Tibial artery (tissue), 4 donors: ENCODE results near the gene ALDH16A1.

ENCODE experiments used
- DNase-seq, 2 donors: peaks; one replicate each; pipeline ENCODE4 v3.0.0-alpha.2; 2019
- H3K27ac ChIP-seq, 2 donors: fragments of 200-600 bp; sonication (generic) in 1 of 2; 1 replicate in 1 of 2; 2 replicates in 1 of 2; pipeline ENCODE4 v1.5.1; 2018 to 2019; ENCODE audit warnings: mild to moderate bottlenecking in 1 of 2
- H3K27me3 ChIP-seq, 2 donors: fragments of 200-600 bp; sonication (generic) in 1 of 2; one replicate each; pipeline versions ENCODE4 v1.5.1 to v1.6.0; 2016 to 2019
- H3K36me3 ChIP-seq, 3 donors: fragments of 200-600 bp; sonication (generic) in 2 of 3; one replicate each; pipeline ENCODE4 v1.5.1; 2016 to 2019; ENCODE audit warnings: mild to moderate bottlenecking in 2 of 3
- H3K4me1 ChIP-seq, 4 donors: fragments of 200-600 bp; sonication (generic) in 2 of 4; 1 replicate in 3 of 4; 2 replicates in 1 of 4; pipeline ENCODE4 v1.5.1; 2016 to 2019
- H3K4me3 ChIP-seq, 2 donors: fragments of 200-600 bp; sonication (generic) in 1 of 2; 1 replicate in 1 of 2; 2 replicates in 1 of 2; pipeline ENCODE4 v1.5.1; 2018 to 2019; ENCODE audit warnings: mild to moderate bottlenecking in 2 of 2
- H3K9me3 ChIP-seq, 3 donors: fragments of 200-600 bp; sonication (generic) in 1 of 3; one replicate each; pipeline ENCODE4 v1.5.1; 2016 to 2019
- intact Hi-C: fragments of 100-400 bp; cut with DNase I; formaldehyde crosslinking; loops from one replicate; pipeline ENCODE4 v1.15.0; 2023; ENCODE audit warnings: low total_unique reads
- TF ChIP-seq, protein P1 (sequence below), 2 experiments: fragments of 200-600 bp in 1 of 2; fragments of 450-650 bp in 1 of 2; IDR thresholded peaks; one replicate each; pipeline ENCODE4 v1.5.1; 2017 to 2019; ENCODE audit warnings: antibody characterized with exemption in 2 of 2, mild to moderate bottlenecking in 1 of 2, moderate library complexity in 1 of 2

Gene ALDH16A1

DNA sequence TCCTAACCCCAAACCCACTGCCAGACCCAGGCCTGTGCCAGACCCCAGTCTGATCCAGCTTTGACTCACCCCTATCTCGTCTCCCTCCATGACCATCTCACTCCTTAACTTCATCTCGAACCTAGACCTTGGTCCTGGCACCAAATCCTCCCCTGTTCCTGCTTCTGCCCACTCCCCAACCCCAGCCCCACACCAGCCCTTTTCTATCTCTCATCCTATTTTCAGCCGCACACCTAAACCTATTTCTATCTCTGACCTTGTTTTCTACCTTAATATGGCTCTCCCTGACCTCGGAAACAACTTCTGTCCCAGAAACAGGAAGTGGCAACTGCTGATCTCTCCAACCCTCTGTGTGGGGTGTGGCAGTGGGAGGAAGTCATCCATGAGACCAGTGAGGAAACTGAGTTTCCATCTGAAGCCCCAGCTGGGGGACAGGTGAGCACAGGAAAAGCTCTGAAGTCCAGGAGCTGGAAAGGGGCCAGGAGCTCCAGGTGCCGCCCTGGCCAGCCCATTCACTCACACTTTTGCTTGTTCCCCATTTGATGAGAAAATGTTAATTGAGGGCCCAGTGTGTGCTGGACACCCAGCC lies 43.5 kb upstream of the ALDH16A1 start:
- TF ChIP-seq, protein P1, sequence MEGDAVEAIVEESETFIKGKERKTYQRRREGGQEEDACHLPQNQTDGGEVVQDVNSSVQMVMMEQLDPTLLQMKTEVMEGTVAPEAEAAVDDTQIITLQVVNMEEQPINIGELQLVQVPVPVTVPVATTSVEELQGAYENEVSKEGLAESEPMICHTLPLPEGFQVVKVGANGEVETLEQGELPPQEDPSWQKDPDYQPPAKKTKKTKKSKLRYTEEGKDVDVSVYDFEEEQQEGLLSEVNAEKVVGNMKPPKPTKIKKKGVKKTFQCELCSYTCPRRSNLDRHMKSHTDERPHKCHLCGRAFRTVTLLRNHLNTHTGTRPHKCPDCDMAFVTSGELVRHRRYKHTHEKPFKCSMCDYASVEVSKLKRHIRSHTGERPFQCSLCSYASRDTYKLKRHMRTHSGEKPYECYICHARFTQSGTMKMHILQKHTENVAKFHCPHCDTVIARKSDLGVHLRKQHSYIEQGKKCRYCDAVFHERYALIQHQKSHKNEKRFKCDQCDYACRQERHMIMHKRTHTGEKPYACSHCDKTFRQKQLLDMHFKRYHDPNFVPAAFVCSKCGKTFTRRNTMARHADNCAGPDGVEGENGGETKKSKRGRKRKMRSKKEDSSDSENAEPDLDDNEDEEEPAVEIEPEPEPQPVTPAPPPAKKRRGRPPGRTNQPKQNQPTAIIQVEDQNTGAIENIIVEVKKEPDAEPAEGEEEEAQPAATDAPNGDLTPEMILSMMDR (IDR thresholded peaks at IDR 0.05): no peak
- H3K4me1 ChIP-seq: no peaks in the 10 kb centered on the region
- H3K27ac ChIP-seq: no peak overlapping the region
- H3K27me3 ChIP-seq: peaks cover 0 to 32% of the 10 kb centered on the region in 2 donors
- no peaks in the 10 kb centered on the region for H3K9me3 ChIP-seq
- no peak overlapping the region for H3K4me3 ChIP-seq
- DNase-seq: no peak
- H3K36me3 ChIP-seq: no peaks in the 10 kb centered on the region
- intact Hi-C loops: no loop called here

DNA sequence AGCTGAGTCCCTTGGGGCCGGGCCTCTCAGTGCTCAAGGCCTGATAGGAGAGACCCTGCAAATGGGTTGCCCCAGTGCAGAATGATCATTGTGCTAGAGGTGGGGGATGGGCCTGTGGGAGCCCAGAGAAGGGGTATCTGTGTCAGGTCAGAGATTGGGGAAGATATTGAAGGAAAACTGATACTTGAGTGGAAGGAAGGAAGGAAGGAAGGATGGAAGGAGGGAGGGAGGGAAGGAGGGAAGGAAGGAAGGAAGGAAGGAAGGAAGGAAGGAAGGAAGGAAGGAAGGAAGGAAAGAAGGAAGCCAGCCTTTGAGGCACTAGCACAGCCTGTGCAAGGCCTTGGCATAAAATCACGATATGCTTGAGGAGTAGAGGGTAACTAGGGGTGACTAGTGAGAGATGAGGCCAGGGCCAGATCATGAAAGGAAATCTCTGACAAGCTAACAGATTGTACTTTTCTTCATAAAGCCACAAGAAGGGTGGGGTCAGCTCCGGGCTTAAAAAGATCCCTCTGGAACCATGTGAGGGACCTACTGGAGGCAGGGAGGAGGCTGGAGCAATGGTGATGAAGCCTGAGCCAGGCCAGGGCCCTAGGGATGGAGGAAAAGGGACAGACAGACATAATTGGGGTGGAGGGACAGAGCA lies 41.2 kb upstream of the ALDH16A1 start:
- no peaks in the 10 kb centered on the region for H3K36me3 ChIP-seq
- H3K27me3 ChIP-seq: peaks cover 0 to 53% of the 10 kb centered on the region in 2 donors
- H3K4me3 ChIP-seq: no peak overlapping the region
- TF ChIP-seq, protein P1 (IDR thresholded peaks at IDR 0.05): no peak
- intact Hi-C loops: no loop called here
- DNase-seq: no peak
- no peak overlapping the region for H3K27ac ChIP-seq
- no peaks in the 10 kb centered on the region for H3K9me3 ChIP-seq
- H3K4me1 ChIP-seq: no peaks in the 10 kb centered on the region

DNA sequence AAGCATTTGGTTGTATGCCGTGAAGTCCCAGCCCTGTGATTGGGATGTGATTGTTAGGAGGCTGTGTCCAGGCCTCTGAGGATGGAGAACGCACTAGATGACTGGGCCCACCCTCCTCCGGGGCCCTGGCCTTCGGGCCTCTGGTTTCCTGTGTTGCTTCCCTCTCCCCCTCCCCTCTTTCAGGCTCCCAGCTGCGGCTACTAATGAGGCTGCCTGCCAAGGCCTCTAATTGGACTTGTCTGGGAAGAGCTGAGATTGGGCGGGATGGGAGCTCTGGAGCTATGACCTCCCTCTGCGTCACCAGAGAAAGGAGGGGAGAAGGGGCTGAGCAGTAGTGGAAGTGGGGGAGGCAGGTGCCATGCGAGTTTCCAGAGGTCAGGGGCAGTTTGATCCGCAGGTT lies 39.7 kb upstream of the ALDH16A1 start:
- DNase-seq: no peak
- H3K4me1 ChIP-seq: no peaks in the 10 kb centered on the region
- no peak overlapping the region for H3K27ac ChIP-seq
- H3K9me3 ChIP-seq: no peaks in the 10 kb centered on the region
- TF ChIP-seq, protein P1 (IDR thresholded peaks at IDR 0.05): no peak
- H3K36me3 ChIP-seq: no peaks in the 10 kb centered on the region
- H3K27me3 ChIP-seq: peaks cover 0 to 63% of the 10 kb centered on the region in 2 donors
- intact Hi-C loops: no loop called here
- H3K4me3 ChIP-seq: no peak overlapping the region

DNA sequence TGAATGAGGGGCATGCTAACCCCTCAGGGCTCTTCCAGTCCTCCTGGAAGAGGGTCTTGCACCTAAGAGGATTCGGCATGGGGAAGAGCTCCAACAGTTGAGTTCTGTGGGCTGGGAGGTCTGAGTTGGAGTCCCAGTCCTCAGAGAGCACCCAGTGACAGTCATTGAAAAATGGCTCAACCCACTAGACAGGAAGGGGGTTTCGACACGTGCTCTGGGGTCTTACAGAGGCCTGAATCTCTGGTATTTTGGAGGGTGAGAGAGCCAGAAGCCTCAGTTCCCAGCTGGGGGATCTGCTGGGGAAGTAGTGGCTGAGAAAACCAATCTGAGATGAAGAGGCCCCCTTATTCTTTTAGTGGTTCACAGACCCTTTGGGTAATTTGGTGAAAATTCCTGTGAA lies 38.8 kb upstream of the ALDH16A1 start:
- Histone ChIP-seq H3K27ac (no peak overlapping the region), H3K27me3 (peaks cover 0 to 72% of the 10 kb centered on the region in 2 donors), H3K4me1 (no peaks in the 10 kb centered on the region), H3K36me3 (no peaks in the 10 kb centered on the region), H3K9me3 (no peaks in the 10 kb centered on the region), H3K4me3 (no peak overlapping the region)
- TF ChIP-seq, protein P1 (IDR thresholded peaks at IDR 0.05): no peak
- DNase-seq: no peak
- intact Hi-C loops: no loop called here

DNA sequence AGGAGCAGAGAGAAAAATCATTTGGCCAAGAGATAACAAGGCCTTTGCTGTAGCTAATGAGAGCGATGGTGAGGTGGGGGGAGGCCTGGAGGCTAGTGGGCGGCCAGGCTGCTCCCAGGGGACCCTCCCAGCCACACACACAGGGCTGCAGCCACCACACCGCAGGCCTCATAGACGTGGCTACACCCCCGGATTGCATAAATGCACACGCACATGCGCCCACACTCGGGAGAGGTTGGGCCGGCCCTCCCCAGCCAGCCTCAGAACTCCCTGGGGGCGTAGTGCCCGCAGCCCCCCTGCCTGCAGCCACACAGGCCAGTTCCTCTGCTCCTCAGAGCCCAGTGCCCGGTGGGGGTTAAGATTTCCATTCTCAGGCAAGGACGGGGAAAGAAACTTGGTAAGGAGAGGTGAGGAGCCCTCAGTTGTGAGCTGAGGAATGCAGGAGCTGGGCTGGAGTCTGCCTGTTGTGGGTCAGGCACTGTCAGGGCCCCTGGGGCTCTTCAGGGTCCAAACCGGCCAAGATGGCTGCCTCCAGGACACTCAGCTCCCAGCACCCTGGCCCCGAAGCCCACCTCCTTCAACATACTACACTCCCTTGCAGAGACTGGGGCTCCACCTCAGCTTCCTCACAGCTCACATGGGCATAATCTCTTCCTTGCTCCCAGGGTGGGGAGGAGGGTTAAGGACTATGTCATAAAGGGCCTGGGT lies 37.8 kb upstream of the ALDH16A1 start:
- TF ChIP-seq, protein P1 (IDR thresholded peaks at IDR 0.05): no peak
- DNase-seq: no peak
- H3K9me3 ChIP-seq: no peaks in the 10 kb centered on the region
- H3K27ac ChIP-seq: no peak overlapping the region
- no peaks in the 10 kb centered on the region for H3K4me1 ChIP-seq
- H3K4me3 ChIP-seq: no peak overlapping the region
- H3K27me3 ChIP-seq: peaks cover 0 to 82% of the 10 kb centered on the region in 2 donors
- intact Hi-C loops: no loop called here
- no peaks in the 10 kb centered on the region for H3K36me3 ChIP-seq
